HG02759 (cell line): Measurements from ENCODE around the gene NFYC.
A peak's percentile ranks its signal among the peaks of the same experiment; 100 is the strongest.

ENCODE experiments used
- ATAC-seq: cut with Tn5 transposase; IDR thresholded peaks from one replicate; pipeline ENCODE4 v1.9.1; 2021; ENCODE audit warnings: mild to moderate bottlenecking, moderate library complexity; ENCODE audit not compliant: unreplicated experiment

Gene NFYC

DNA sequence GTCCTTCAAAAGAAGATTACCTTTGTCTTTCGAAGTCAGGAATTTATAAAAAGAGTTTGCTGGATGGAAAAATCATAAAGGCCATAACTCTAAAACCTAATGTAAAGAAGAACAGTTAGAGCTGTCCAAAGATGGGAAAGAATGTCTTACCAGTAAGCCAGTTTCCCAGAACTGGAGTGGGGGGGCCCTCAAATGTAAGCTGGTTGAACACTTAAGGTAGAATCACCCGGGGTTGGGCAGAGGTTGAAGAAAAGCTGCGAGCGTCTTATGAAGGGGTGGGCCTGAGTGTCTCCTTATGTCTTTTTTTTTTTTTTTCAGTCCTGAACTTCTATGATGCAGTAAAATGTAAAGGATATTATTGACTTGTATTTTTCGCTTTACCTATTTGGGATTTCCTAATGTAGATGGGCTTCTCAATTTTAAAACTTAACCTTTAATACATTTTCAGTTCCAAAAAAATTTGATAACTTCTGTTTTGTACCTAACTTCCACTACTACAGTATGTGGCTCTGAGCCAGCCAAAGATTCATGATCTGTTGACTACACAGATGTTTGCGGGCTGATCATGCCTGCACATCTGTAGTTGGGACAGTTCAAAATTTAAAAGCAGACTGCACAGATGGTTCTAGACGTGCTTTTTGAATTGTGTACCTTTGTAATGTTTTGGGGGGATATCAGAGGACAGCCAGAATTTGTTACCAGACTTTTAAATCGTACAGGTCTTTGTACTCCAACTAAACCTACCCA lies 43.6 kb downstream of the NFYC start:
- no peak for ATAC-seq

DNA sequence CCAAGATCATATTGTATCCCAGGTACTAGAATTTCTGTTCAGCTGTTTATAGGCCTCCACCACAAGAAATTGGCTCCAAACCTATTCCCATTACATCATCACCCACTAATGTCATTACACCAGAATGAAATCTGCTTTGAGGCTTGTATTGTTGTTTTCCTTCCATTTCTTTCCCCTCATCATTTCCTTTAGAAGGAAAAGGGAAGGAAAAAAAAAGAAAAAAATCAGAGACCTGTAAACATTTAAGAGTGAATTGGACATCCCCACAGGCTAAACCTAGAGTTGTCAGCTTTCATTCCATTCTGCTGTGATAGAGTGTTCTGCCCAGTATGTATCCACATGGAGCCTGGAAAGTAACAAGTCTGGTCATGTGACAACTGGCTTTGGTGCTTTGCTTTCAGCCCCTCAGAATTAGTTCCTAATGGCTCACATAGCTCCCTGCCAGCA lies 44.6 kb downstream of the NFYC start:
- no peak for ATAC-seq

DNA sequence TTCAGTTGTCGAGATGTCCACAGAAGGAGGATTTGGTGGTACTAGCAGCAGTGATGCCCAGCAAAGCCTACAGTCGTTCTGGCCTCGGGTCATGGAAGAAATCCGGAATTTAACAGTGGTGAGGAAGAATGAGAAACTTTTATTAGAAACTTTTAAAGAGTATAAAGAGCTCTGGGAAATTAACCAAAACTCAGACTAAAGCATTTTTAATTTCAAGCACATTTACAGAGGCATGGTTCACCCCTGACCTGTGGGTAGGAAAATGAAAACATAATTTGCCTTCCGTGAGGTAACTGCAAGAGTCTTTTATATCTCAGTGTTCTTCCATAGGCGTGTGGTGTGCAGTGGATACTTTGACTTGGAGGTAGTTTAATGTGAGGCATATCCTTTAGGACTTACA lies 47.3 kb downstream of the NFYC start:
- no peak for ATAC-seq

DNA sequence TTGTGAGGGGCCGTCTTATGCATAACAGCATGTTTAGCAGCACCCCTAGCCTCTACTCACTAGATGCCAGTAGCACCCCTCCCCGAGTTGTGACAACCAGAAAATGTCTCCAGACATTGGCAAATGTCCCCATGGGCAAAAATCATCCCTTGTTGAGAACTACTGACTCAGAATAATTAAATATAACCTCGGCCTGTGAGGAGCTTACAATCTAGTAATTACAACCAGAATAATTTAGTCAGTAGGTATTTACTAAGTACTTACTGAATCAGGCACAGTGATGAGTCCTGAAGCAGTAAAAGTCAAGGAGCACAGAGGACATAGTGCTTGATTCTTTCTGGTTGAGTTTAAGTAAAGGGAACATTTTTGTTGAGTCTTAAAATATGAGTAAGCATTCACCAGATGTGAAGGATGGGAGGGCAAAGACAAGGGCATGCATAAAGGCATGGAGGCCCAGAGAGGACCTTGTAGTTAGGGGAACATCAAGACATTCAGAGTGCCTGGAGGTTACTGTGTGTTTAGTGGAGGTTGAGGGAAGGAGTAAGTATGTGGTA lies 48.0 kb downstream of the NFYC start:
- no peak for ATAC-seq

DNA sequence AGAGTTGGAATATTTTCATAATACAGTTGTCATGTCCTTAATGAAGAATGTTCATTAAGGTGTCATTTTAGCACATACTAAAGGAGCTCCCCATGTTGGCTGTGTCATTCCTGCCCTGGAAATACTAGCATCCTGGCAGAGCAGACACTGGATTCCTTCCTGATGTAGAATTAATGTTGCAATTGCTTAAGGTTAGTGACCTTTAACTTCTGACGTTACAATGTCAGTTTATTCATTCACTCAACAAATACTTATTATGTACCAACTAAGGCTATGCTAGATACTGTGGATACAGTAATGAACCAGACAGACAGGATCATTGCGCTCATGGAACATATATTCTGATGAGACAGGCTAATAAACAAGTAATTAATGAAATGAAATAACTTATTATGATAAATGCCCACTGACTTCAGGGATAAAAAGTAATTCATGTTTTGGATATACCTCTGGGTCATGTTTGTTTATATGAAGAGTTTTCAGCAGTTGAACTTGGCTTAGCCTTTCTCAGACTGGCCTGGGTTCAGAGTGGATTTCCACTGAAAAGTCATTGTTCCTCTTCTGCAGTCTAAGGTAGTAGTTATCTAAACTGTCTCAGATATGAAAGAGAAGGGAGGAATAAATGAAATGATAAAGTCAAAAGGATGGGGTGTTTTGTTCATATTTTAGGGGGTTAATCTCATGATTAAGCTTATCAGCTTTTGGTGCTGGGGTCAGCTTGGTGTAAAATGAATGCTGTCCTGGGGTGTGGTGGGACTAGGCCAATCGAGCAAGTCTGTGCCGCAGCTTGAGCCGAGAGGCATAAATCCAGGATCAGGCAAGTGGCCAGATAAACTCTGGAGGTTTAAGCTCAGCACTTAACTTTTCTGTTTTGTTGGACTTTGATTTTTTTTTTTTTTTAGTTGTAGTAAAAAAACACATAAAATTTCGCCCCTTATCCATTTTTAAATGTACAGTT lies 48.8 kb downstream of the NFYC start:
- no peak for ATAC-seq

DNA sequence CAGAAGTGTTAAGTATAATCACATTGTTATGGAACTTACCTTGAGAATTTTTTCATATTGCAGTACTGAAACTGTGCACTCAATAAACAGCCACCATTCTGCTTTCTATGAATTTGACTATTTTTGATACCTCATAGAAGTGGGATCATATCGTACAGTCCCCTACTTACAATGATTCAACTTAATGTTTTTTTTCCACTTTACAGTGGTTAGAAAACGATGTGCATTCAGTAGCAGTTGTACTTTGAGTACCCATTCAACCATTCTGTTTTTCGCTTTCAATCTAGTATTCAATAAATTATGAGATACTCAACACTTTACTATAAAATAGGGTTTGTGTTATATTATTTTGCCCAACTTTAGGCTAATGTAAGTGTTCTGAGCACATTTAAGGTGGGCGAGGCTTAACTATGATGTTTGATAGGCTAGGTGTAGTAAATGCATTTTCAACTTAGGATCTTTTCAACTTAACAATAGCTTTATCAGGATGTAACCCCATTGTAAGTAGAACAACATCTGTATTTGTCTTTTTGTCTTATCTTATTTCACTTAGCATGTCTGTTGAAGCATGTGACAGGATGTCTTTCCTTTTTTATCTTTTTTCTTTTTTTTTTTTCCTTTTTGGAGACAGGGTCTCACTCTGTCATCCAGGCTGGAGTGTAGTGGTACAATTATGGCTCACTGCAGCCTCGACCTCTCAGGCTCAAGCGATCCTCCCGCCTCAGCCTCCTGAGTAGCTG lies 49.7 kb downstream of the NFYC start:
- ATAC-seq, result no peak

DNA sequence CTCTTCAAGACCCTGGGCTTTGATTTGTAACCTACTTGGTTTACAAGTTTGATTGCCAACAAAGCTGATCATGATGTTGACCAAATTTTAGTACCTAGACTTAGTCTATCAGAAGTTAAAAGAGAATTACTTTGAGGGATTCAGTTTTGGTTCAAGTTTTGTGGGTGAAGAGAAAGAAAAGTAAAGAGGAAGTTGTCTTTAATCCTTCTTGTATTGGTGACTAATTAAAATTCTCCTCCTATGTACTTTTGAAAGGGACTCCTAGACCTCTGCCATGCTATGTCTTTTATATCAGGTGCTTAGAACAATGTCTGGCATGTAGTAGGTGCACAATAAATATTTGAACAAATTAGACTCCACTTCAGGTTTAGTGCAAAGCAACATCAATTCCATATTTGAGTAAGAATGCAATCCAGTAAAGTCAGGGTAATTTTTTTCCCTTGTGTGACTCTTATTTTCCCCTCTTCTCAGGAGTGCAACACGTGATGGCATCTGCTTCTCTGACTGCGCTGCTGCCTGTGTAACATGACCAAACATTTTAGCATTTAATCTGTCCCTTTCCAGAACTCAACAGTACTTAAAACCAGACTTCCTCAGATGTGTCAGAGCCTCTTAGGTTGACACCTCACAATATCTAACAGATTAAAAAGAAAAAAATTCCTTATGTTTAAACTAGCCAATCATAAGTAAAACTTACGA lies 51.0 kb downstream of the NFYC start:
- no peak for ATAC-seq

DNA sequence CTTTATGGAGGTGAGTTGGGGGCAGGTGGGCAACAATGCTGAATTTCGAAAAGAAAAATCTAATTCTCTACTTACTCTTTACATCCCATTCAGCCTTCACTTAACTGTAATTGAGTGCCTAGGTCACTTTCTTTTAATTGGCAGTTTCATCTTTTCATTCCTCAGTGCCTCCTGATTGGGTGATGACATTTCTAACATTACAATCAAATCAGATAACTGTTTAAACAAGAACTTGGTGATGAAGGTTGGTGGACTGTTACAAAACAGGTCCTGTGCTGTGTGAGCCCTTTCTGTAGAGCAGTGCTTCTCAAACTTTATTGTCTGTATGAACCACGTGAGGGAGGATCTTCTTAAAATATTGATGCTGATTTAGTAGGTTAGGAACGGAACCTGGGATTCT lies 51.9 kb downstream of the NFYC start:
- no peak for ATAC-seq

DNA sequence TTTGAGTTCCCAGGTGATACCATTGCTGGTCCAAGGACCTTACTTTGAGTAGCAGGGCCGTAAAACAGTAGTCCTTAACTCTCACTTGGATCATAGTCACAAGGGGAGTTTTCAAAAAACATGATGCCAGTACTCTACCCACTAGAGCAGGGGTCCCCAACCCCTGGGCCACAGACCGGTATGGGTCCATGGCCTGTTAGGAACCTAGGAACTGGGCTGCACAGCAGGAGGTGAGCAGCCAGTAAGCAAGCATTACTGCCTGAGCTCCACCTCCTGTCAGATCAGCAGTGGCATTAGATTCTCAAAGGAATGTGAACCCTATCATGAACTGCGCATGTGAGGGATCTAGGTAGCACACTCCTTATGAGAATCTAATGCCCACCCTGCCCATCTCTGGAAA lies 52.4 kb downstream of the NFYC start:
- no peak for ATAC-seq

DNA sequence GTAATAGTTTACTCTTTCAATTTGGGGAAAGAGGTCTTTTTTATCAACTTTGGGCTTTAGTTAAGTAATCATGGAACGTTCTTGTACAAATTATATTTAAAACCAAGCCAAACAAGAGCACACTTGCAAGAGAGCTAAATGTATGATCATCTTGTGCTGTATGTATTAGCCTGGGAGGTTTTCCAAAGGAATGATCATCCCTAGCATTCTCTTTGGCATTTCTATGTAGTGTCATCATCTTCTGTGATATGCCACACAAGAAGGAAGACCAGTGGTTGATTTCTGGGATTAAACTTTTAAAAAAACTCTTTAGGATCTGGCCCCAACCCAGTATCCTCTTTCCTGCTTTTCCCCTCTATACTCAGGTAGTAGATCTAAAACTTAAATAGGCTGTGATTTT lies 53.7 kb downstream of the NFYC start:
- ATAC-seq, result no peak

DNA sequence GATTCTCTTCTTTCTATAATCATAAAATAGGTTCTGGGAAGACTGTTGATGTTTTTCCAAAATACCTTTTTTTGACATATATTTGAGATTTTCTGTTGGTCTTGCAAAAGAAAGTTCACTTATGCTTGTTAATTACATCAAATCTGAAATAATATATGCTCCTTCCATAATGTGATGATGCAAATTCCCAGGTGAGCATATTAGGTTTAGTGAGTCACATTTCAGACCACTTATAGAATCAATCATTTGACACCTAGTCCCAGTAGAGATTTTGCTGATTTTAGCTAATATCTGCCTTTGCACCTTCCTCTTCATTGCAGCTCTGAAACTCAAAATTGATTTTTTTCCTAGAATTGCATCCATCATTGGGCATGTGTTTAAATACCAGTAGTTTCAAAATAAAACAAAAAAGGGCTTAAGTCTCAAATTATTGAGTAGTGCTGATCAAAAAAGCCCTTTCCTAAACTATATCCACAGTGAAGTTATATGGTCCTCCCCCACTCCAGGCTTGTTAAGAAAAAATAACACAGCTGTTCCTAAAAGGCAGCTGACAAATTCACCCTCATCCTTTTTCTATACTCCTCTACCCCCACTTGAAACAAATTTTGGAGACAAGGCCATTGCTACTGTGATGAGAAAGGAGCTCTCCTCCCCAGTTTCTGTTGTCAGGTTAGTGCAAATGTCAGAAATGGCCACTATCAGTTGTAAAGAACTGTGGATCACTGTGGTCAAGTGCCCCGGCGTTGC lies 55.0 kb downstream of the NFYC start:
- no peak for ATAC-seq

DNA sequence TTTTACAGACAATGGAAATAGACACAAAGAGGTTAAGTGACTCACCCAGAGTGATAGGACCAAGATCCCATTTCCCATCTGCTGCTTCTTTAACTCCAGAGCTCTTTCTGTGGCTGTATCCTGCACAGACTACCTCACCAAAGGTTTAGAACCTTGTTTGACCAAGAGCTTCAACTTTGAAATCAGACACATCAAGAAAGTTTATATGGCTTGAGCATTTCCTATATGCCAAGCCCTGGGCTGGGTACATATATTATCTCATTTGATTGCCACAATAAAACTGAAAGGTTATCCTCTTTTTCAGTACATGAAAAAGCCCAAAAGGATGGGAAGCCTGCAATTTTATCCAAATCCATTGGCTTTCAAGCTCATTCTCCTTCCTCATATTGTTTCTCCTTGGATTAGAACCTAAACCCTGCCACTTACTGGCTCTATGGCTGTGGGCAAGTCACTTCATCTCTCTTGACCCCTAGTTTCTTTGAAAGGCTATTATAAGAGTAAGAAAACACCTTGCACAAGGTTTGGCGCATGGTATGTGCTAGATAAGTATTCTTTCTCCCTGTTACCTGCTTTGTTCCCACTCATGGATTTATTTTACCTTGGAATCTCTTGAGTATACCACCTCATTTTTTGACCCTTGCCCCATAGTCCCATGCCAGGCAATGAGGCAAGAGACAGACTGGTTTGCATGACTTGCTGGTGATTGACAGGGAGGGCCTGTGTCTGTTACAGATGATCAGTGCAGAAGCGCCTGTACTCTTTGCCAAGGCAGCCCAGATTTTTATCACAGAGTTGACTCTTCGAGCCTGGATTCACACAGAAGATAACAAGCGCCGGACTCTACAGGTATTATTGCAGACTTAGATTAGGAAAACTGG lies 57.6 kb downstream of the NFYC start:
- ATAC-seq, result no peak

DNA sequence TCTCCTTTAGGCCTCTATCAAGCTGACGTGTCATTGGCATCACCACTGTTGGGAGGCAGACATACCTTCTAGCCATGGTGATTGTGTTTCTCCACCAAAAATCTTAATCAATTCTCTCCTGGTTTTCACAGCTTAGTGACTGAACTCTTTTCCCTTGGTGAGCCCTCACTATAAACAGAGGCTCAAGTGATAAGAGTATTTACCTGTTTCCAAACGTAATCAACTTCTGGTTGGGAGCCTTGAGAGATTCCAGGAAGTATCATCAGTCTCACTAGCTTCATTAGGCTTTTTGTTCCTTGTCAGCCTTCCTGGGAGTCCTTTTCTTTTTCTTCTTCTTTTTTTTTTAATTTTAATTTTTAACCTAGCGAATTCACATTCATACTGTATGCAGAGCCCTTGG lies 58.3 kb downstream of the NFYC start:
- ATAC-seq, result no peak

DNA sequence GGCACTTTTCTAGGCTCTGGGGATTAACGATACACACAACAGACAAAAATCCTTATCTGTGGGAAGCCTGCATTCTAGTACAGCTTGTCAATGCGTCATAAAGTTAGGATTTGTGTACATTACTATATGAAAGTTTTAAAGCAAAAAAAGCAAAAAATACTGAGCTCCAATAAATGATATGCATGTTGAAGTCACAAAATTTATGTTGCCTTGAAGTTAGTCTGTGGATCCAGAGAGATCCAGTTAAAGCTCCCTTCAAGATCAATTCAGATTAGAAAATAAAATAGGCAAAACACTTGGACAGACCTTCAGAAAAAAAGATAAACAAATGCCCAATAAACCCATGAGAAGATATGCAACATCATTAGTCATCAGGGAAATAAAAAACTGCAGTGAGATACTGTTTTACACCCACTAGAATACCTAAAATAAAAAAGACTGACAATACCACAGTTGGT lies 59.0 kb downstream of the NFYC start:
- no peak for ATAC-seq

DNA sequence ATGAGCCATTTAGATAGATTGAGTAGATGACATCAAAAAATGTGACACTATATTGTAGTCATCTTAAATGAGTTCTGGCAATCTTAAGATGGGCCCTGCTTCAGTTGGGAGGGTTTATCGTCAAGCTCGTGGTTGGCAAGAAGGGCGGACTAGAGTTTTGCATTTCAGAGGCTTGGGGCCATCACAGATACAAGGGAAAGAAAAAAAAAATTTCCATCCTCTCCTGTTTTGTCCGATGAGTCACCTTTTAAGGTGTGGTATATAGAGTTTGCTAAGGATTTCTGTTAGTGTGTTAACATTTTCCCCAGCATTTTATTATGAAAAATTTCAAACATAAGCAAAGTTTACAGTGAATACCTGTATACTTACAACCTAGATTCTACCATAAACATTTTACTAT lies 60.3 kb downstream of the NFYC start:
- no peak for ATAC-seq

DNA sequence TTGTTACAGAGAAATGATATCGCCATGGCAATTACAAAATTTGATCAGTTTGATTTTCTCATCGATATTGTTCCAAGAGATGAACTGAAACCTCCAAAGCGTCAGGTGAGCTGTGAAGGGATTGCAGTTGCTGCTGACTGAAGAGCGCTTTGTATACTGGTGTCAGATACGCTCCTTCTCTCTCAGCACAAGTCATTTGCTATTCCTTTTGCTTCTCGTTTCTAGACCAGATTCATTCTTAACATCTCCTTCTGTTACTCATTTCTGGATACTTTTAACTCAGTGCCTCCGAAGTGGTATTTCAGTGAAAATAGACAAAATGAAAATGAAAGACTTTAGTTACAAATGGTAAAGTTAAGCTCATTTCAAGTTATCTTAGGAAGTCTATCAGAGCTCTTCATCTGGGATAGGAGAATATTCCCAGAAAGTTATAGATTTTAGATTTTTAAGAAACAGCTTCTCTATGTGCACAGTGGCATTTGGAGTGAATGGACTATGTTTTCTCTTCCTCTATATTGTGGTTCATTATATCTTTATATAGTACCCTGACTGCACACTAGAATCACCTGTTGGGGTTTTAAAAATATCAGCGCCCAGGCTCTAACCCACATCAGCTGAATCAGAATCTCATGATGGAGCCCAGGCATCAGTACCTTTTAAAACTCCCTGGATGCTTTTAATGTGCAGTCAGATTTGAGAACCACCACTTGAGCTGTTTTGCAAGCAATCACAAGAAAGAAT lies 61.8 kb downstream of the NFYC start:
- ATAC-seq, result peak; percentile 50

DNA sequence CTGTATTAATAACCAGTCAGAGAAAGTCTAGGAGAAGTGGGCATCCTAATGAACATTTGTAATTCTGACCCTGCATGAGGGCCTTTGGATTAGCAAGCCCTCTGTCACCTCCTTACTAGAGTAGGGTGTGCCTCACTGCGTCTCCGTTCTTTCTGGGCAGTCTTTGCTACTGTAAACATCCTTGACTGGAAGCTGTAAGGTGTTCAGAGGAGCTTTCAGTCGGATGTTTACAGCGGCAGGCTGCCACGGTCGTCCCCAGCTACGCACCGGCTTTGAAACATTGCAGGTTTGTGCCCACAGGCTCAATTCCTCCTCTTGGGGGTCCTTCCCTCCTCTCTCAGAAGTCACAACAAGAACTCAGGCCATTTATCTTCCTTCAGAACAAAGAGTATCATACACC lies 62.7 kb downstream of the NFYC start:
- ATAC-seq, result no peak

DNA sequence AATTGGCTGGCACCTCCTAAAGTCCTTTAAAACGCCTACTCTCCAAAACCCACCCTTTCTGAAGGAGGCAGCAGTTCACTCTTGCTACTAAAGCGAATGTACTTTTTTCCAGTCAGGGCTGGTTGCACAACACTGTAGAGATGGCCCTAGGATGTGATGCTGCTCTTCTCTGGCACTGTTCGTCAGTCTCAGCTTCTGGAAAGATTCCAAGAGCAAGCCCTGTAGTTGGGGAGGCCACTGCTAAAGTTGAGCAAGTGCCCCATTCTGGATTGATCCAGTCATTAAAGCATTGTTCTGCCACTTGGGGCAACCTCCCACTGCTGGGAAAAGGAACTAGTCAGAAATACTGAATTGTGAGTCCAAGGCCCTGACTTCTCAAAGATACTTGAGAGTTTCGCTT lies 63.6 kb downstream of the NFYC start:
- no peak for ATAC-seq
